ENCODE measurements around the gene TIPARP.

Gene TIPARP

DNA sequence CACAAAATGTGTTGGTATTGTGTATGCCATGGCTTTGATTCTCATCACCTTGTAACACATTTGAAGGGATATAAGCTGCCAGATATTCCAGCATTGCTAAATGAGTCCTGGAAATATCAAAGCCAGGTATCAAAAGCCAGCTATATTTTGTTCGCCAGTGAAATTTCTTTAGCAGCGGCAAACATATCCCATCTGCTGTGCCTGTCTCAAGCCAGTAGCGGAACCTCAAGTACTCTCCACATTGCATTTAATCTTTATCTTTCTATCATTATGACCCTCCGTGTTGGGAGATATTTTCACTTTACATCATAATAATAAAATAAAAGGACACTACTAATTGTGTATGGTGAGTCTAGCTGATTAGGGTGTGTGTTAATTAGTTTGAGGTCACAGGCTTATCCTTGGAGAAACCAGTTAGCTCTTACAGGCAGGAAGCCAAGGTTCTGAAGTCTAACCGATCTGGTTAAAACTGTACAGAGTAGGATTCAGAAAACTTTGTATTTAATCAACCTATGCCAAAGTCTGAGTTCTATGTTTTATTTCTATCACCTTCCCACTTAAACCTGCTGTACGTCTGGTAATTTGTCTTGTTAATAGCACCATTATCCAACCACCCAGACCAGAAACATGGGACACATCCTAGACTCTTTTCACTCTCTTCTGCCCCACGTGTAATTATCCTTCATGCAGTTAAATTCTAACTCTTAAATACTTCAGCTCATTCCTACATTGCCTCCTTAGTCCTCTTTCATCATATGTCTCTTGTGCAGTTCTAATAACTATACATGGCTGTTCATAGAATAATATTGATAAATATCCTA lies 14.5 kb downstream of the TIPARP start:
- no peak for DNase-seq
- H3K27me3 ChIP-seq (replicated peaks in 2 of 5; ENCODE audit: control insufficient read depth in 4 of 5, insufficient read depth in 5 of 5, low read length in 4 of 5) = no peaks in the 10 kb centered on the region
- H3K4me1 ChIP-seq (ENCODE audit: control extremely low read depth in 1 of 4, control insufficient read depth in 4 of 4, insufficient read depth in 4 of 4, low read length in 3 of 4) = peaks cover 0 to 18% (median 4%) of the 10 kb centered on the region in 4 experiments
- peaks cover 4 to 17% (median 8%) of the 10 kb centered on the region in 4 experiments for H3K36me3 ChIP-seq (ENCODE audit: control insufficient read depth in 4 of 4, insufficient read depth in 4 of 4, low read length in 3 of 4)
- CTCF ChIA-PET = interaction anchor here (1.1 to 1.4 kb wide), 3 partner anchors 9 to 17 kb away, joined by 3 to 4 read pairs (median 3); no protein-coding TSS in a partner anchor
- H3K4me3 ChIP-seq (ENCODE audit: control insufficient read depth in 1 of 7, extremely low read depth in 1 of 7, insufficient read depth in 4 of 7, low read depth in 2 of 7, low read length in 6 of 7) = no peak overlapping the region
- WGBS (ENCODE audit: insufficient coverage) = 93% methylated on average over 3 of the region's 7 CpGs
- H3K27ac ChIP-seq (ENCODE audit: insufficient read depth in 1 of 2, low read depth in 1 of 2, low read length in 2 of 2, poor library complexity in 1 of 2, severe bottlenecking in 2 of 2) = no peak overlapping the region
- POLR2A ChIA-PET = interaction anchor here (0.5 kb wide), 1 partner anchor 1956 kb away, joined by 6 read pairs; the partner anchor contains the start of gene GFM1
- H3K9me3 ChIP-seq (ENCODE audit: control extremely low read depth in 1 of 5, control insufficient read depth in 4 of 5, insufficient read depth in 2 of 5, low read depth in 1 of 5, low read length in 4 of 5) = no peaks in the 10 kb centered on the region

DNA sequence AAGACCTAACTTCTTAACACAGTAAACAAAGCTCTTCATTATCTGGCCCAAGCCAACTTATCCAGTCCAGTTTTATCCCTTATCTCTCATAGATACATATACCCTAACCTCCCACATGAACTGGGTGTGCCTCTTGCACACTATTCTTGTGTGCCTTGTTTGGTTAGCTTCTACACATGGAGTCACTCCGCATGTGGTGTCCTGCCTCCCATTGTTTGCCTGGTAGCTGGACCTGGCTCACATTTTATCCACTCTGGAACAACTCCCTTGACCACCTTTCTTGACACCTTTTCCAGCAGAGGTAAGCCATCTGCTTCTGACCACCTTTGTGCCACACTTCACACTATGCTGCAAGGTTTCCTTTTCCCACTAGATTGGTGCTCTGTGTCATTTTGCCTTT lies 15.2 kb downstream of the TIPARP start:
- H3K27ac ChIP-seq (ENCODE audit: insufficient read depth in 1 of 2, low read depth in 1 of 2, low read length in 2 of 2, poor library complexity in 1 of 2, severe bottlenecking in 2 of 2) = no peak overlapping the region
- POLR2A ChIA-PET = interaction anchor here (0.6 kb wide), 1 partner anchor 1611 kb away, joined by 9 read pairs; no protein-coding TSS in a partner anchor
- peaks cover 6 to 22% (median 15%) of the 10 kb centered on the region in 4 experiments for H3K36me3 ChIP-seq (ENCODE audit: control insufficient read depth in 4 of 4, insufficient read depth in 4 of 4, low read length in 3 of 4)
- peaks cover 0 to 18% (median 4%) of the 10 kb centered on the region in 4 experiments for H3K4me1 ChIP-seq (ENCODE audit: control extremely low read depth in 1 of 4, control insufficient read depth in 4 of 4, insufficient read depth in 4 of 4, low read length in 3 of 4)
- no peaks in the 10 kb centered on the region for H3K9me3 ChIP-seq (ENCODE audit: control extremely low read depth in 1 of 5, control insufficient read depth in 4 of 5, insufficient read depth in 2 of 5, low read depth in 1 of 5, low read length in 4 of 5)
- H3K4me3 ChIP-seq (ENCODE audit: control insufficient read depth in 1 of 7, extremely low read depth in 1 of 7, insufficient read depth in 4 of 7, low read depth in 2 of 7, low read length in 6 of 7) = no peak overlapping the region
- 0% methylated on average over 1 of the region's 1 CpG for WGBS (ENCODE audit: insufficient coverage)
- CTCF ChIA-PET = interaction anchor here (1.1 kb wide), 1 partner anchor 13 kb away, joined by 4 read pairs; no protein-coding TSS in a partner anchor
- H3K27me3 ChIP-seq (replicated peaks in 2 of 5; ENCODE audit: control insufficient read depth in 4 of 5, insufficient read depth in 5 of 5, low read length in 4 of 5) = no peaks in the 10 kb centered on the region
- no peak for DNase-seq

DNA sequence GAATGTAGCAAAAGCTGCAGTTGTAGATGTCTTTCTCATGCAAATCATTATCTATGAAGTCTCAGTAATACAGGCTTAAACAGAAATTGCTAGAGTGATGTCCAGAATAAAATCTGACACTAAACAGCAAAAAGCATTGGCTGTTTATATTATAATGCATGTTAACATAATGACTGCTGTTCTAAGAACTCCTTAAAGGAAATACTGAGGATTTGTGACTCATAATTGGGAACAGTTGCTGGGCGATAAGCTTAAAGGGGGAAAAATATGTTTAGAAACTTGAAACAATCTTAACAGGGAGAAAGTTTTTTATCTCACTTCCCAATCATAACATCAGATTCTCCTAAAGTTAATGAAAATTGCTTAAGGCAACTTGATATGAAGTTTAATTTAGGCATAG lies 17.5 kb downstream of the TIPARP start:
- POLR2A ChIA-PET = interaction anchor here (0.6 to 0.7 kb wide), 2 partner anchors 18 to 27 kb away, joined by 3 read pairs; no protein-coding TSS in a partner anchor
- no CpG with 5 or more reads among the region's 1 CpG for WGBS (ENCODE audit: insufficient coverage)
- H3K27ac ChIP-seq (ENCODE audit: insufficient read depth in 1 of 2, low read depth in 1 of 2, low read length in 2 of 2, poor library complexity in 1 of 2, severe bottlenecking in 2 of 2) = no peak overlapping the region

DNA sequence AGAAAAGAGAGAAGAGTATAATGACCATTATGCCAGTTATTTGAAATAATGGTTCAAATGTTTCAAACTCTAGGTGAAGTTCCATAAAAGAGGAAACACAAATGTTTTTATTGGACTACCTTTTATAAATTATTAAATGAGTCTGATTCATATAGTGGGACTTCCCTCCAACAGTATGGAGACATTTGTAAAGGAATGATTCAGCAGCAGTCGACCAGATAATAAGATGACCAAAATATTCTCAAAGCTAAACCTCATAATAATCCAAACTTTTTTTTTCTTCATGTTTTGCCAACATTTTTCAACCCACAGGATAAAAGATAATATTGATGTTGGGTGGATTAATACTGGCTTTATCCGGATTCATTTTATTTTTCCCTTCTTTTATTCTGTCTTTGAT lies 18.8 kb downstream of the TIPARP start:
- CTCF ChIA-PET = no interaction called here

More for the DNA sequence above, 17.5 kb downstream of the TIPARP start:
- Histone ChIP-seq H3K36me3 (ENCODE audit: control insufficient read depth in 4 of 4, insufficient read depth in 4 of 4, low read length in 3 of 4) (peaks cover 15 to 38% (median 30%) of the 10 kb centered on the region in 4 experiments), H3K4me1 (ENCODE audit: control extremely low read depth in 1 of 4, control insufficient read depth in 4 of 4, insufficient read depth in 4 of 4, low read length in 3 of 4) (peaks cover 0 to 6% (median 1%) of the 10 kb centered on the region in 4 experiments), H3K27me3 (replicated peaks in 2 of 5; ENCODE audit: control insufficient read depth in 4 of 5, insufficient read depth in 5 of 5, low read length in 4 of 5) (no peaks in the 10 kb centered on the region), H3K4me3 (ENCODE audit: control insufficient read depth in 1 of 7, extremely low read depth in 1 of 7, insufficient read depth in 4 of 7, low read depth in 2 of 7, low read length in 6 of 7) (no peak overlapping the region), H3K9me3 (ENCODE audit: control extremely low read depth in 1 of 5, control insufficient read depth in 4 of 5, insufficient read depth in 2 of 5, low read depth in 1 of 5, low read length in 4 of 5) (no peaks in the 10 kb centered on the region)
- CTCF ChIA-PET = no interaction called here
- DNase-seq = no peak

DNA sequence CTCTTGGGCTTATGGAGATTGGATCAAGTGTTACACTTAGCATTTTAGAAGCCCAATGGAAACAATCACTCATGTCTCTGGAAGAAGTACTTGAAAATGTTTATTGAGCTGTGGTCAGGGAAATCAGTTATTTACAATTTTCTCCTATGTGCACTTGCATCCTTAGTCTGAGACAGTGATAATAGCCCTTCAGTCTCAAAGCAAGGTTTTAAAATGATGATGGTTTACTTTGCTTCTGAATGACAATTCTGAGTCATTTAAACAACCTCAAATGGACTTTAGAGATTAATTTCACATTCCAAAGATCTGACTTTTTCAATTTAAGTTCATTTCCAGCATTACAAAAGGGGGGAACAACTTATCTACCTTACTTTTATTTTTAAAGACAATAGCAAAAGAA lies 20.1 kb downstream of the TIPARP start:
- no peak overlapping the region for H3K4me3 ChIP-seq (ENCODE audit: control insufficient read depth in 1 of 7, extremely low read depth in 1 of 7, insufficient read depth in 4 of 7, low read depth in 2 of 7, low read length in 6 of 7)
- DNase-seq = no peak
- ChIA-PET CTCF (interaction anchor here (1.5 kb wide), 1 partner anchor 13 kb away, joined by 3 read pairs; no protein-coding TSS in a partner anchor), POLR2A (no interaction called here)
- H3K27ac ChIP-seq (ENCODE audit: insufficient read depth in 1 of 2, low read depth in 1 of 2, low read length in 2 of 2, poor library complexity in 1 of 2, severe bottlenecking in 2 of 2) = no peak overlapping the region
- H3K4me1 ChIP-seq (ENCODE audit: control extremely low read depth in 1 of 4, control insufficient read depth in 4 of 4, insufficient read depth in 4 of 4, low read length in 3 of 4) = peaks cover 0 to 6% (median 1%) of the 10 kb centered on the region in 4 experiments
- H3K36me3 ChIP-seq (ENCODE audit: control insufficient read depth in 4 of 4, insufficient read depth in 4 of 4, low read length in 3 of 4) = peaks cover 22 to 55% (median 42%) of the 10 kb centered on the region in 4 experiments
- no peaks in the 10 kb centered on the region for H3K27me3 ChIP-seq (replicated peaks in 2 of 5; ENCODE audit: control insufficient read depth in 4 of 5, insufficient read depth in 5 of 5, low read length in 4 of 5)
- H3K9me3 ChIP-seq (ENCODE audit: control extremely low read depth in 1 of 5, control insufficient read depth in 4 of 5, insufficient read depth in 2 of 5, low read depth in 1 of 5, low read length in 4 of 5) = peaks cover 0 to 9% (median 0%) of the 10 kb centered on the region in 5 experiments

More for the DNA sequence above, 18.8 kb downstream of the TIPARP start:
- Histone ChIP-seq H3K36me3 (ENCODE audit: control insufficient read depth in 4 of 4, insufficient read depth in 4 of 4, low read length in 3 of 4) (peaks cover 18 to 48% (median 40%) of the 10 kb centered on the region in 4 experiments), H3K4me1 (ENCODE audit: control extremely low read depth in 1 of 4, control insufficient read depth in 4 of 4, insufficient read depth in 4 of 4, low read length in 3 of 4) (peaks cover 0 to 6% (median 1%) of the 10 kb centered on the region in 4 experiments), H3K9me3 (ENCODE audit: control extremely low read depth in 1 of 5, control insufficient read depth in 4 of 5, insufficient read depth in 2 of 5, low read depth in 1 of 5, low read length in 4 of 5) (peaks cover 0 to 6% (median 0%) of the 10 kb centered on the region in 5 experiments), H3K27me3 (replicated peaks in 2 of 5; ENCODE audit: control insufficient read depth in 4 of 5, insufficient read depth in 5 of 5, low read length in 4 of 5) (no peaks in the 10 kb centered on the region), H3K4me3 (ENCODE audit: control insufficient read depth in 1 of 7, extremely low read depth in 1 of 7, insufficient read depth in 4 of 7, low read depth in 2 of 7, low read length in 6 of 7) (no peak overlapping the region), H3K27ac (ENCODE audit: insufficient read depth in 1 of 2, low read depth in 1 of 2, low read length in 2 of 2, poor library complexity in 1 of 2, severe bottlenecking in 2 of 2) (no peak overlapping the region)
- no peak for DNase-seq
- no CpG with 5 or more reads among the region's 2 CpGs for WGBS (ENCODE audit: insufficient coverage)
- POLR2A ChIA-PET = no interaction called here

DNA sequence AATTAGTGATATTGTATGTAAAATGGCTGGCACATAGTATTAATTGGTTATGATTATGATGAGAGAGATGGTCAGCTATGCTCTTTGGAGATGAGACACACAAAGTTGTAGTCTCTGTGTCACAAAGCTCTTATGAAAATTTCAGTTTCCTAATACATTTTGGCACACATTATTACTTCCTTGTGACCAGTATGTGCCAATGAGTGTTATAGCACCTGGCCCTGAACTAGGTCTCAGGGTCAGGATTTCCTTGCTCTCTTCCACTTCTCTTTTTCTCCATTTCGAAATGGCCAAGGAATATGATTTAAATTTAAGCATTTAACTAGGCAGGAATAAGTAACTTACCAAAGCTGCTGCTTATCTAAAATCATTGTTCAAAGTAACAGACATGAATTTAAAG lies 28.0 kb downstream of the TIPARP start:
- POLR2A ChIA-PET = no interaction called here
- WGBS (ENCODE audit: insufficient coverage) = no CpG with 5 or more reads among the region's 1 CpG
- CTCF ChIA-PET = interaction anchor here (1.1 to 1.5 kb wide), 5 partner anchors 9 to 445 kb away, joined by 3 to 5 read pairs (median 4); partner anchors contain the start of gene TIPARP

More for the DNA sequence above, 28.0 kb downstream of the TIPARP start:
- H3K36me3 ChIP-seq (ENCODE audit: control insufficient read depth in 4 of 4, insufficient read depth in 4 of 4, low read length in 3 of 4) = peaks cover 10 to 54% (median 34%) of the 10 kb centered on the region in 4 experiments
- no peak overlapping the region for H3K27ac ChIP-seq (ENCODE audit: insufficient read depth in 1 of 2, low read depth in 1 of 2, low read length in 2 of 2, poor library complexity in 1 of 2, severe bottlenecking in 2 of 2)
- H3K27me3 ChIP-seq (replicated peaks in 2 of 5; ENCODE audit: control insufficient read depth in 4 of 5, insufficient read depth in 5 of 5, low read length in 4 of 5) = no peaks in the 10 kb centered on the region
- H3K4me3 ChIP-seq (ENCODE audit: control insufficient read depth in 1 of 7, extremely low read depth in 1 of 7, insufficient read depth in 4 of 7, low read depth in 2 of 7, low read length in 6 of 7) = no peak overlapping the region
- H3K9me3 ChIP-seq (ENCODE audit: control extremely low read depth in 1 of 5, control insufficient read depth in 4 of 5, insufficient read depth in 2 of 5, low read depth in 1 of 5, low read length in 4 of 5) = peaks cover 0 to 9% (median 0%) of the 10 kb centered on the region in 5 experiments
- DNase-seq = peak in 1 of 3 donors; percentile 19
- H3K4me1 ChIP-seq (ENCODE audit: control extremely low read depth in 1 of 4, control insufficient read depth in 4 of 4, insufficient read depth in 4 of 4, low read length in 3 of 4) = peaks cover 8 to 28% (median 14%) of the 10 kb centered on the region in 4 experiments

Measured in common myeloid progenitor, CD34-positive (primary cell).